ENCODE results near the gene TRMT1L. TPM values are rescaled to one million over a fixed set of nuclear protein-coding genes. Genes with fewer than 3 reads are reported as not detected.
A peak's percentile ranks its signal among the peaks of the same experiment; 100 is the strongest.

The TRMT1L gene
- total RNA-seq, 2 experiments from 2014 or later = 20.5 to 21.4 TPM

- peaks cover under 1% of the 10 kb centered on the region for H3K36me3 Mint-ChIP-seq (ENCODE audit: low read depth)
- ChIA-PET CTCF (interaction anchor here (1.6 to 9.1 kb wide), 3 partner anchors 12 to 525 kb away, joined by 3 to 136 read pairs (median 6); no protein-coding TSS in a partner anchor), POLR2A (interaction anchor here (0.6 to 1.4 kb wide), 5 partner anchors 11 to 1138 kb away, joined by 3 to 4 read pairs (median 3); no protein-coding TSS in a partner anchor)
- H3K9me3 Mint-ChIP-seq (ENCODE audit: insufficient read depth) = no peaks in the 10 kb centered on the region
- peak overlapping the region; percentile 98 for H3K27ac Mint-ChIP-seq
- no peak for DNase-seq
- peak overlapping the region; percentile 99 for H3K4me3 Mint-ChIP-seq
- peaks cover 49% of the 10 kb centered on the region for H3K4me1 Mint-ChIP-seq (ENCODE audit: low read depth)
- ATAC-seq = peak; percentile 48
- no peaks in the 10 kb centered on the region for H3K27me3 Mint-ChIP-seq (ENCODE audit: low read depth)
Observed at GRCh38 chr1:185156288-185156853, 382 bp downstream of the TRMT1L start.

DNA sequence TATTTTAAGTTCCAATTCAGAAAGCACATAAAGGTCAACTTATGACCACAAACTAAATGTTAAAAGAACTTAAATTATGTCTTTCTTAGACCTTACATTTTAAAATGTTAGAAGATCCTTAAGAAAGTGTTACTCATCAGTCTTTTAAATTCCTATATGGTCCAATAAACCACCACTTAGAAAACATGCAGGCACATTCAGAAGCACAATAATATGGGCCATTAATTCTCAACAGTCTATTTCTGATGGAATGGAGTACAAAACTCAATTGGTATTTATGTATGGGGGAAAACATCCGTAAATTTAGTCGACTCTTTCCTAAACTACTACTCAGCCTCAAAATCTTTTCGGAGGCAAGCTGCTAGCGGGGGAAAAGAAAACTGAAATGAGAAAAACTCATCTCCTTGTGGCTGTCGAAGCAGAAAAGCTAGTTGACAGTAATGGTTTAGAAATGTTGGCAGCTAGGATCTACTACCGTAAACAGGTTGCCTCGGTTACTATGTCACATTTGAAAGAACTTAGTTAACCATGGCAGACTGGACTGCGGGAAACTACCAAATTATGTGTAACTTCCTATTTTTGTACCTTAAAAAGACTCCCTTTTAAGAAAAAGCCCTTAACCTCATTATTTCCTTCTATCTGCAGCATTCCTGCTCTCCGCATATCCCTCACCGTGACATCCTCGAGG, 1.0 kb downstream of the TRMT1L start:
- Mint-ChIP-seq H3K27ac (peak overlapping the region; percentile 93), H3K4me3 (peak overlapping the region; percentile 99), H3K36me3 (ENCODE audit: low read depth) (peaks cover 4% of the 10 kb centered on the region), H3K27me3 (ENCODE audit: low read depth) (no peaks in the 10 kb centered on the region), H3K4me1 (ENCODE audit: low read depth) (peaks cover 45% of the 10 kb centered on the region), H3K9me3 (ENCODE audit: insufficient read depth) (no peaks in the 10 kb centered on the region)
- POLR2A ChIA-PET = interaction anchor here (0.6 to 1.4 kb wide), 4 partner anchors 12 to 158 kb away, joined by 3 to 4 read pairs (median 3); no protein-coding TSS in a partner anchor
- DNase-seq (no peak), ATAC-seq (no peak)
- CTCF ChIA-PET = interaction anchor here (1.6 to 9.1 kb wide), 2 partner anchors 12 to 13 kb away, joined by 3 to 136 read pairs; no protein-coding TSS in a partner anchor

DNA sequence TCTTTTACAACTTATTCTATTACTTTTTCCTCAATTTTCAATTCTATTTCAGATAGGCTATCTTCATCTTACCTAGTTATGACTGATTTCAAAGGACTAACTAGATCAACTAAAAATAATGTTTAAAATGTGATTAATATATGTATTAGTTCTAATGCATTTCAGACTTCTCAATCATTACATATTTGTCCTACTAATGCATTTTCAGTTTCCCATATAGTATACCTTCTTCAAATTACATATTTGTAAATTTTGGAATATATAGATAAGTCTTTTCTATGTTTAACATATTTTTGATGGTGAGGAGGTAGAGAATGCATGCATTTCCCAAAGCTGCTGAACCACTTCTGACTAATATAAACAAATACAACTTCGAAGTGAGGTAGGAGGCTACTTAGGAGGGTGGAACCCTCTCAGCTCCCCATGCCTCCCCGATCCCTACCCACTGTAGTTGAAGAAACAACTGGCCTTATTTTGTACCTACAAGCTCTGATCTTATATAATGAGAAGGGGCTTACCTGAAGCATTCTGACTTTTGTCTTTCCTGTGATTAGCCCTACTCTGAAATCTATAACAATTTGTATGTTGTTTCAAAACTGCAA, 1.7 kb downstream of the TRMT1L start:
- Mint-ChIP-seq H3K4me3 (peak overlapping the region; percentile 99), H3K27me3 (ENCODE audit: low read depth) (no peaks in the 10 kb centered on the region), H3K27ac (no peak overlapping the region), H3K9me3 (ENCODE audit: insufficient read depth) (no peaks in the 10 kb centered on the region), H3K36me3 (ENCODE audit: low read depth) (peaks cover 8% of the 10 kb centered on the region), H3K4me1 (ENCODE audit: low read depth) (peaks cover 42% of the 10 kb centered on the region)
- ChIA-PET POLR2A (interaction anchor here (1.4 kb wide), 1 partner anchor 15 kb away, joined by 4 read pairs; no protein-coding TSS in a partner anchor), CTCF (interaction anchor here (1.6 to 9.1 kb wide), 2 partner anchors 11 to 14 kb away, joined by 3 to 136 read pairs; no protein-coding TSS in a partner anchor)
- no peak for DNase-seq
- ATAC-seq = no peak

DNA sequence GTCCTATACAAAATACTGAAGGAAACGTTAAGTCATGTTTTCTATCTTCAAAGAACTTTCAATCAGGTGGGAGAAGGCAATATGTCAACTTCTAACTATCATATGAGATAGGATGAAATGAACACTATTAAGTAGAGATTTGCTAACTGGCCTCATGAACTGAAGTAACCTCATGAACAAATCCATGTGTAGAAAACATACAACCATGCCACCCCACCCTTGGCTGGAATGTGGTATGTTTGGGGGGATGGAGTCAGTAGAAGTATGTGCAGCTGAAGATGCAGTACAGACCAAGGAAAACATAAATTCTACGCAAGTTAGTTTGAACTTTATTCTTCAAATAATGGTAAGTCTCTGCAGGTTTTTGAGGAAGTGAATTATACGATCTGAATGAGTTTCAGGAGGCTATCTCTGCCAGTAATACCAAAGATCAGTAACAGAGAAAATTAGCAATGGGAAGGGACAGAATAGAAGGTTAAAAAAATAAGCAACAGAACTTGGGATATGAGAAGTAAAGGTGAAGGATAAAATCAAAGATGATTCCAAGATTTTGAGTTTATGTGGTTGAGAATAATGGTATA, 4.5 kb downstream of the TRMT1L start:
- Mint-ChIP-seq H3K9me3 (ENCODE audit: insufficient read depth) (no peaks in the 10 kb centered on the region), H3K27ac (no peak overlapping the region), H3K36me3 (ENCODE audit: low read depth) (peaks cover 24% of the 10 kb centered on the region), H3K4me3 (no peak overlapping the region), H3K27me3 (ENCODE audit: low read depth) (no peaks in the 10 kb centered on the region), H3K4me1 (ENCODE audit: low read depth) (peaks cover 24% of the 10 kb centered on the region)
- DNase-seq (no peak), ATAC-seq (no peak)
- POLR2A ChIA-PET = no interaction called here
- CTCF ChIA-PET = interaction anchor here (1.0 kb wide), 1 partner anchor 18 kb away, joined by 3 read pairs; no protein-coding TSS in a partner anchor

DNA sequence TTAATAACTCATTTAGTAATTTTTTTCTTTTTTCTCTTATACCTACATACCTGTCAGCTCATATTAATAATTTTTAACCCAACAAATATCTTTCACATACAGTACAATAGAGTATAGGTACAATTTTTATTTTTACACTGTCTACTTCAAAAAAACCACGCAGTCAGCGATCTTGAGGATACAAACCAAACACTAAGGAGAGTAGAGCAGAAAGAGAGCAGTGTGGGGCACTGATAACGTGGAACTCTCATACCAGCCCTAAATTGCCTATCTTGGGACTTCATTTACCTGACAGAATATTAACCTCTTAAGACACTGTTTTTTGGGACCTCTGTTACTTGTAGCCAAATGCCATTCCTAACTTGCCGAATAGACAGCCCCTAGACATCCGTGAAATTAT, 5.5 kb downstream of the TRMT1L start:
- Mint-ChIP-seq H3K27me3 (ENCODE audit: low read depth) (no peaks in the 10 kb centered on the region), H3K4me1 (ENCODE audit: low read depth) (peaks cover 24% of the 10 kb centered on the region), H3K36me3 (ENCODE audit: low read depth) (peaks cover 28% of the 10 kb centered on the region), H3K27ac (no peak overlapping the region), H3K9me3 (ENCODE audit: insufficient read depth) (no peaks in the 10 kb centered on the region), H3K4me3 (no peak overlapping the region)
- POLR2A ChIA-PET = no interaction called here
- CTCF ChIA-PET = no interaction called here
- ATAC-seq = no peak
- no peak for DNase-seq

GRCh38 chr1:185144233-185144632, 12.5 kb downstream of the TRMT1L start:
- ATAC-seq (no peak), DNase-seq (no peak)
- ChIA-PET POLR2A (no interaction called here), CTCF (interaction anchor here (0.9 to 1.7 kb wide), 4 partner anchors 10 to 26 kb away, joined by 3 to 8 read pairs (median 3); no protein-coding TSS in a partner anchor)
- H3K27me3 Mint-ChIP-seq (ENCODE audit: low read depth) = no peaks in the 10 kb centered on the region
- no peaks in the 10 kb centered on the region for H3K9me3 Mint-ChIP-seq (ENCODE audit: insufficient read depth)
- no peak overlapping the region for H3K4me3 Mint-ChIP-seq
- H3K27ac Mint-ChIP-seq = no peak overlapping the region
- peaks cover 42% of the 10 kb centered on the region for H3K36me3 Mint-ChIP-seq (ENCODE audit: low read depth)
- H3K4me1 Mint-ChIP-seq (ENCODE audit: low read depth) = no peaks in the 10 kb centered on the region

DNA sequence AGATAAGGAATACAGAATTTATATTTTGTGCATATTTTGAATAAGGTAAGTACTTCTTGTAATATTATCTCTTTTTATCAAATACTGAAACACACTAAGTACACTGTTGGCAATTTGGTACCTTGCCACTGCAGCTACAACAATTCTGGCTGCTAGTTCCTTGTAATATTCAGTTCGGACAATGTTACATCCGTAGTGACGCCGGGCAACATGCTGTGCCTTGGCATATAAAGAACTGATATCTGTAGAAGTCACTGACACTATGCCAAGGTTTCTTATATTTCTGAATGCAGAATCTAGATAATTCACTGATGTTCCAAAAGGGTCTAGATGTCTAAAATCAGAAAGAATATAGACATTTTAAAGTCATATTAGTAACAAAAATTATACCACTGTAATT, 17.5 kb downstream of the TRMT1L start:
- peaks cover 39% of the 10 kb centered on the region for H3K36me3 Mint-ChIP-seq (ENCODE audit: low read depth)

GRCh38 chr1:185137896-185138545, 18.7 kb downstream of the TRMT1L start:
- Mint-ChIP-seq H3K36me3 (ENCODE audit: low read depth) (peaks cover 46% of the 10 kb centered on the region), H3K9me3 (ENCODE audit: insufficient read depth) (no peaks in the 10 kb centered on the region), H3K4me1 (ENCODE audit: low read depth) (peaks cover 4% of the 10 kb centered on the region), H3K27ac (no peak overlapping the region), H3K27me3 (ENCODE audit: low read depth) (no peaks in the 10 kb centered on the region), H3K4me3 (no peak overlapping the region)
- ATAC-seq (no peak), DNase-seq (no peak)
- CTCF ChIA-PET = interaction anchor here (0.6 to 1.0 kb wide), 2 partner anchors 32 to 333 kb away, joined by 3 read pairs; no protein-coding TSS in a partner anchor
- POLR2A ChIA-PET = no interaction called here

More for the DNA sequence above, 17.5 kb downstream of the TRMT1L start:
- Mint-ChIP-seq H3K27ac (no peak overlapping the region), H3K4me1 (ENCODE audit: low read depth) (peaks cover 4% of the 10 kb centered on the region), H3K9me3 (ENCODE audit: insufficient read depth) (no peaks in the 10 kb centered on the region), H3K4me3 (no peak overlapping the region), H3K27me3 (ENCODE audit: low read depth) (no peaks in the 10 kb centered on the region)
- ChIA-PET POLR2A (no interaction called here), CTCF (interaction anchor here (1.0 kb wide), 1 partner anchor 30 kb away, joined by 3 read pairs; no protein-coding TSS in a partner anchor)
- ATAC-seq (no peak), DNase-seq (no peak)

- DNase-seq (no peak), ATAC-seq (no peak)
- Mint-ChIP-seq H3K27ac (no peak overlapping the region), H3K27me3 (ENCODE audit: low read depth) (no peaks in the 10 kb centered on the region), H3K36me3 (ENCODE audit: low read depth) (peaks cover 49% of the 10 kb centered on the region), H3K4me1 (ENCODE audit: low read depth) (no peaks in the 10 kb centered on the region), H3K9me3 (ENCODE audit: insufficient read depth) (peaks cover 4% of the 10 kb centered on the region), H3K4me3 (no peak overlapping the region)
- ChIA-PET CTCF (interaction anchor here (1.5 kb wide), 1 partner anchor 37 kb away, joined by 4 read pairs; no protein-coding TSS in a partner anchor), POLR2A (no interaction called here)
Observed at GRCh38 chr1:185132534-185132933, 24.2 kb downstream of the TRMT1L start.

DNA sequence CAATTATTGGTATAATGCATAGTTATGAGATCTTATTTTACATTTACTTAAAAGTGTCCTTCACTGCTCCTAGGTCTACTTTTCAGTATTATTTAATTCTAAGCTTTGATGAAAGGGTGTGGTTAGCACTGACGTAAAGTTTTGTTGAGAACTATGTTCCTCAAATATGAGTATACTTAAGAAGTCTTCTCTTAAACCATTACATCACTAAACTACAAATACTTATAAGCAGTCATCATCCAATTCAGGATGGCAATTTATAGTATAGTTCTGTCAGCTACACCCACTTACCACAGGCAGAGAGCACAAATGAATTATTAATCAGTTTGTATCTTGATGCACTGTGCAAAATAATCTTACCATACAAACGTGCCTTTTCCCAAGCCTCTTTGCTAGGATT, 27.0 kb downstream of the TRMT1L start:
- H3K4me3 Mint-ChIP-seq = no peak overlapping the region
- ATAC-seq = no peak
- DNase-seq = no peak
- no peaks in the 10 kb centered on the region for H3K4me1 Mint-ChIP-seq (ENCODE audit: low read depth)
- ChIA-PET POLR2A (no interaction called here), CTCF (no interaction called here)
- H3K36me3 Mint-ChIP-seq (ENCODE audit: low read depth) = peaks cover 47% of the 10 kb centered on the region
- H3K9me3 Mint-ChIP-seq (ENCODE audit: insufficient read depth) = peaks cover 4% of the 10 kb centered on the region
- H3K27me3 Mint-ChIP-seq (ENCODE audit: low read depth) = no peaks in the 10 kb centered on the region
- no peak overlapping the region for H3K27ac Mint-ChIP-seq

DNA sequence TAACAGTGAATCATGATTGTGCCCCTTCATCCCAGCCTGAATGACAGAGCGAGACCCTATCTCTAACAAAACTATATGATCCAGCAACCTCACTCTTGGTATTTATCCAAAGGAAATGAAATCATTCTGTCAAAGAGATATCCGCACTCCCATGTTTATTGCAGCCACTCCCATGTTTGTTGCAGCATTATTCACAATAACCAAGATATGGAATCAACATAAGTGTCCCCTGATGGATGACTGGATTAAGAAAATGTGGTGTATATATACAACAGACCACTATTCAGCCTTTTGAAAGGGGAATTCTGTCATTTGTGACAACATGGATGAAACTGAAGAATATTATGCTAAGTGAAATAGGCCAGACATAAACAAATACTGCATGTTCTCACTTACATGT, 44.4 kb downstream of the TRMT1L start:
- ATAC-seq = no peak
- no peak for DNase-seq
- ChIA-PET POLR2A (no interaction called here), CTCF (no interaction called here)
- H3K27ac Mint-ChIP-seq = no peak overlapping the region
- peaks cover 7% of the 10 kb centered on the region for H3K36me3 Mint-ChIP-seq (ENCODE audit: low read depth)
- no peaks in the 10 kb centered on the region for H3K4me1 Mint-ChIP-seq (ENCODE audit: low read depth)
- peaks cover 10% of the 10 kb centered on the region for H3K9me3 Mint-ChIP-seq (ENCODE audit: insufficient read depth)
- H3K27me3 Mint-ChIP-seq (ENCODE audit: low read depth) = no peaks in the 10 kb centered on the region
- no peak overlapping the region for H3K4me3 Mint-ChIP-seq

Measured in activated CD8-positive, alpha-beta T cell treated with anti-CD3 and anti-CD28 coated beads, Interleukin-2, amount 10 ng/mL, durations not matched to agents 7 days and 5 days (primary cell).